Epithelial cell of esophagus (primary cell): ENCODE results near the gene OR52L1.

Source experiments
- DNase-seq: peaks from one replicate; pipeline ENCODE4 v3.0.0; 2010; ENCODE audit warnings: low read depth
- H3K4me3 ChIP-seq: 2 replicates; pipeline ENCODE4 v1.5.1; 2011; ENCODE audit warnings: mild to moderate bottlenecking, low read length, control low read depth
- CTCF ChIP-seq: IDR thresholded peaks from 2 replicates; pipeline ENCODE4 v1.5.1; 2011; ENCODE audit warnings: low read depth, mild to moderate bottlenecking, low read length, control low read depth, inconsistent platforms; ENCODE audit not compliant: insufficient read depth; ENCODE audit errors: missing control alignments

Gene OR52L1

GRCh38 chr11:5986885-5987284 lies at the start of gene OR52L1:
TSS of gene OR52L1 (minus strand) at chr11:5986985. CDS start at chr11:5986930, 55 bp downstream.
- H3K4me3 ChIP-seq: no peak within 1 kb of the TSS
- TF ChIP-seq CTCF: no peak
- no peak for DNase-seq

GRCh38 chr11:6030708-6031405 lies 44.1 kb upstream of the OR52L1 start, which contains the start of gene OR56A1:
TSS of gene OR56A1 (minus strand) at chr11:6030758. CDS start at chr11:6027692, 3,066 bp downstream.
- no peak for TF ChIP-seq CTCF
- H3K4me3 ChIP-seq: no peak within 1 kb of the TSS
- DNase-seq: no peak

- no peak overlapping the region for H3K4me3 ChIP-seq
- peak; percentile 33 for DNase-seq
- TF ChIP-seq CTCF: no peak
Measured at GRCh38 chr11:6027501-6027900, 40.7 kb upstream of the OR52L1 start.

GRCh38 chr11:6025056-6025455 lies 38.3 kb upstream of the OR52L1 start:
- no peak for DNase-seq
- H3K4me3 ChIP-seq: no peak overlapping the region
- TF ChIP-seq CTCF: no peak

- peak; percentile 69 for TF ChIP-seq CTCF
- no peak overlapping the region for H3K4me3 ChIP-seq
- DNase-seq: peak; percentile 64
Measured at GRCh38 chr11:6022956-6023355, 36.2 kb upstream of the OR52L1 start.

GRCh38 chr11:6013042-6013441 lies 26.3 kb upstream of the OR52L1 start:
- TF ChIP-seq CTCF: no peak
- no peak for DNase-seq
- no peak overlapping the region for H3K4me3 ChIP-seq
